ENCODE measurements around the gene BMPR1A. TPM values are rescaled to one million over a fixed set of nuclear protein-coding genes. Genes with fewer than 3 reads are reported as not detected.

The BMPR1A gene
- total and polyA plus RNA-seq, 2 of the 4 experiments (the other 2 are of a cell fraction) = 15.9 to 93.7 TPM

- Histone ChIP-seq H2AK5ac (ENCODE audit: low read depth, low read length) (peak overlapping the region; percentile 84), H3K9me3 (ENCODE audit: control insufficient read depth, insufficient read depth, low read length) (no peaks in the 10 kb centered on the region), H2BK20ac (ENCODE audit: low read depth, low read length) (peak overlapping the region; percentile 40), H3K14ac (replicated peaks; ENCODE audit: low read depth, low read length) (peak overlapping the region; percentile 88), H3K23ac (ENCODE audit: low read depth, low read length) (peak overlapping the region; percentile 70), H3K4me3 (ENCODE audit: insufficient read depth, low read depth, low read length) (peak overlapping the region; percentile 75), H3K79me1 (ENCODE audit: low read depth in 1 of 2, low read length in 2 of 2) (peaks cover 0 to 40% of the 10 kb centered on the region in 2 experiments; a peak in 3 of 4 replicates), H3K9ac (ENCODE audit: low read depth, low read length) (peak overlapping the region; percentile 93), H2BK15ac (ENCODE audit: low read depth, low read length) (peak overlapping the region; percentile 10; the same call in 1 of the 3 replicates), H2AFZ (replicated peaks; ENCODE audit: low read length, poor library complexity) (peak overlapping the region; percentile 92), H3K9me1 (ENCODE audit: insufficient read depth, low read length) (peaks cover 20% of the 10 kb centered on the region), H4K8ac (ENCODE audit: low read depth in 2 of 2, low read length in 2 of 2) (peak overlapping the region; percentile 80 to 89), H3K4me2 (ENCODE audit: low read depth, low read length) (peak overlapping the region; percentile 97), H3K56ac (ENCODE audit: extremely low read depth, insufficient read depth, low read length) (peak overlapping the region; percentile 73), H3K4me1 (ENCODE audit: control insufficient read depth, insufficient read depth, low read length) (peaks cover 36% of the 10 kb centered on the region), H3K27me3 (ENCODE audit: control insufficient read depth, insufficient read depth, low read length) (no peaks in the 10 kb centered on the region), H4K20me1 (ENCODE audit: insufficient read depth, low read length) (no peaks in the 10 kb centered on the region; the same call in 1 of the 2 replicates), H3K4ac (ENCODE audit: low read depth, low read length) (peak overlapping the region; percentile 87), H4K5ac (ENCODE audit: low read depth, low read length) (peak overlapping the region; percentile 86), H4K91ac (ENCODE audit: insufficient read depth, low read depth, low read length) (peak overlapping the region; percentile 95), H3K27ac (ENCODE audit: insufficient read depth, low read length) (peak overlapping the region; percentile 92), H2BK5ac (ENCODE audit: low read depth, low read length, poor library complexity, severe bottlenecking) (peak overlapping the region; percentile 85), H2AK9ac (replicated peaks; ENCODE audit: low read depth, low read length, poor library complexity) (peak overlapping the region; percentile 99), H2BK120ac (ENCODE audit: low read depth, low read length) (peak overlapping the region; percentile 58), H3K18ac (ENCODE audit: low read depth, low read length) (peak overlapping the region; percentile 92), H3K36me3 (ENCODE audit: control insufficient read depth, insufficient read depth, low read length) (no peaks in the 10 kb centered on the region)
- TSS peak; percentile 55 for BruUV-seq (replicated peaks)
- in situ Hi-C loops (cut with MboI; ENCODE audit: low sequenced_read_pairs) (no loop called here), dilution Hi-C loops (cut with HindIII; ENCODE audit: low sequenced_read_pairs, unreplicated experiment) (no loop called here), intact Hi-C loops (cut with micrococcal nuclease) (no loop called here)
- 8% methylated on average over 16 of the region's 30 CpGs; no CpG with 5 or more reads in 1 of the 2 experiments for WGBS, 2 experiments (ENCODE audit: extremely low coverage in 2 of 2, insufficient read length in 1 of 2)
- ChIA-PET CTCF (no interaction called here), POLR2A (ENCODE audit: unreplicated experiment) (no interaction called here)
- DNase-seq (peak; percentile 51), ATAC-seq (ENCODE audit: low read depth) (peak; percentile 59)
- TF ChIP-seq MAZ (IDR thresholded peaks at IDR 0.05; ENCODE audit: borderline replicate concordance, low read depth, low read length) (no peak), BHLHE40 (IDR thresholded peaks at IDR 0.05; ENCODE audit: low read depth, low read length) (no peak), POLR2A (IDR thresholded peaks at IDR 0.05; ENCODE audit: low read depth, low read length) (peak; percentile 63)
Observed at GRCh38 chr10:86970162-86970981, 214.0 kb downstream of the BMPR1A start.
